ENCODE measurements around the gene RYR1.
"Not testable (repeated sequence)": the region's sequence is repeated elsewhere in the genome, so short reads cannot be mapped to it uniquely, and the experiment has no call there.

The RYR1 gene

DNA sequence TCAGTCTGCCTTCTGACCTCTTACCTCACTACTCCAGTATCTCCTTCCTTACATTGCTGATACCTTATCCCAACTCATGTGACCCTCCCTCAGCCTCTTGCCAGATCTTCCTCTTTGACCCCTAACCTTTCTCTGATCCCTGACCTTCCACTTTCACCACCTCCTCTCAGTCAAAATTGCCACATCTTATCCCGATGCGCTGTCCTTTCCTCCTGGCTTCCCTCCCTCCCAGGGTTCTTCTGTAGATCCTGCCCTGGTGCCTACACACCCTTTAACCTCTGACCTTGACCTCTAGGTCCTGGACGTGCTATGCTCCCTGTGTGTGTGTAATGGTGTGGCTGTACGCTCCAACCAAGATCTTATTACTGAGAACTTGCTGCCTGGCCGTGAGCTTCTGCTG lies 23.7 kb downstream of the RYR1 start:
- no peak for DNase-seq (ENCODE audit: low read depth in 3 of 3)

DNA sequence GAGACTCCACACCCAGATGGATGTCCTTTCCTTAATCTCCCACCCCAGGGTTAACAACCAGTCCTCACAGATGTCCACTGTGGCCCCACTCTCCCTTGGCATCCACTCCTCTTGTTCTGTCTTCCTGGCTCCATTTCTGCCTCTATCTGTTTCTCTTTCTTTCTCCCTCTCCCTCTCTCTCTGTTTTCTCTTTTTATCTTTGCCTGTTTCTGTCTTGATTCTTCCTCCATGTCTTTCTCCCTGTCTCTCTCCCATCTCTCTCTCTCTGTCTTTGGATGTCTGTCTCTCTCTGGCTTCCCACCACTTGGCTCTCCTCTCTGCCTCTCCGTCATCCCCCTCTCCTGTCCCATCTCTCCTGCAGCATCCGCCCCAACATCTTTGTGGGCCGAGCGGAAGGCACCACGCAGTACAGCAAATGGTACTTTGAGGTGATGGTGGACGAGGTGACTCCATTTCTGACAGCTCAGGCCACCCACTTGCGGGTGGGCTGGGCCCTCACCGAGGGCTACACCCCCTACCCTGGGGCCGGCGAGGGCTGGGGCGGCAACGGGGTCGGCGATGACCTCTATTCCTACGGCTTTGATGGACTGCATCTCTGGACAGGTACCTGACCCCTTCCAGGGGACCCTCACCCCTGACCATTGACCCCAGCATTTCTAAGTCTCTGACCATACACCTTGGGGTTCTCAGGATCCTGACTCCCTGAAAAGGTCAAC lies 24.4 kb downstream of the RYR1 start:
- DNase-seq (ENCODE audit: low read depth in 3 of 3), result no peak

DNA sequence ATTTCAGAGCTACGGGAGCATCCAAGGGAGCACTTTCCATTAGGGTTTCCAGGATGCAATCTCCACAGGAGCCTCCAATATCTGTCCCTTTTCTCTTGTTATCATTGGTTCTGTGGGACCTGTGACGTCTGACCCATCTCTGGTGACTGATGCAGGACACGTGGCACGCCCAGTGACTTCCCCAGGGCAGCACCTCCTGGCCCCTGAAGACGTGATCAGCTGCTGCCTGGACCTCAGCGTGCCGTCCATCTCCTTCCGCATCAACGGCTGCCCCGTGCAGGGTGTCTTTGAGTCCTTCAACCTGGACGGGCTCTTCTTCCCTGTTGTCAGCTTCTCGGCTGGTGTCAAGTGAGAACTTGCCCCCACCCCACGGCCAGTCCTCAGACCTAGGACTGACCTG lies 25.5 kb downstream of the RYR1 start:
- DNase-seq (ENCODE audit: low read depth in 3 of 3), result no peak

DNA sequence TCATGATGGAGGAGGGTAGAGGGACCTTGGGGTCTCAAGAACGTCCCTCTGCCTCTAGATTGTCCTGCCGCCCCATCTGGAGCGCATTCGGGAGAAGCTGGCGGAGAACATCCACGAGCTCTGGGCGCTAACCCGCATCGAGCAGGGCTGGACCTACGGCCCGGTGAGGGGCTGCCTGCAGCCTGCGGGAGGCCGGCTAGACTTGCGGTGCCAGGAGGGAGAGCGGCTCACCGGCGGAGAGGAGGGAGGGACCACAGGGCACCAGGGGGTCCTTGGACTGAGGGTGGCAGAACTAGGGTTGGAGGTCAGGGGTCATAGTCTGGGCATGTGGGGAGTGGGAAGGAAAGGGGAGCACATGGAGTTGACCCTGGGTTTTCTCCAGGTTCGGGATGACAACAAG lies 29.9 kb downstream of the RYR1 start:
- no peak for DNase-seq (ENCODE audit: low read depth in 3 of 3)

DNA sequence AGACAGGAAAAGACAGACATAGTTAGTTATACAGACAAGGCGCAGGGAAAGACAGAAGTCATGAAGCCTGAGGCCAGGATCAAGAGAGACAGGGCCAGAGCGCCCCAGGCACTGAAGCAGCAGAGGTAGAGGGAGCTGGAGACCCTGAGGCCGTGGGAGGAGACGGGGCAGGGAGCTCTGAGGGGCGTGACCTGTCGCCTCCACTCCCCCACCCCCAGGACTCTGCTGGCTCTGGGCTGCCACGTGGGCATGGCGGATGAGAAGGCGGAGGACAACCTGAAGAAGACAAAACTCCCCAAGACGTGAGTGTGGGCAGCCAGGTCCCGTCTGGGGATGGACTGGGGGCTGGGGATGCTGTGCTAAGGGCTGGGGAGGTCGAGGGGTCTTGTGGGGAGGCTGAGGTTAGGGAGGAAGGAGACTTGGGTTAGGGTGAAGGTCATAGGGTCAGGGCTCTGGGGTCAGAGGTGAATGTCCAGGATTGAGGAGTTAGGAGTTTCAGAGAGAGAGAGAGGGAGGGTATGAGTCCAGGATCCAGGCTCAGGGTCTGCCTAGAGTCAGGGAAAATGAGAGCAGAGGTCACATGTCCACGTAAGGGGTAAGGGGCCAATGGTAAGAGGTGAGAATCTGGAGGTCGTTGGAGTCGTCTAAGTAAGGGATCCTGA lies 31.1 kb downstream of the RYR1 start:
- DNase-seq (ENCODE audit: low read depth in 3 of 3), result no peak

DNA sequence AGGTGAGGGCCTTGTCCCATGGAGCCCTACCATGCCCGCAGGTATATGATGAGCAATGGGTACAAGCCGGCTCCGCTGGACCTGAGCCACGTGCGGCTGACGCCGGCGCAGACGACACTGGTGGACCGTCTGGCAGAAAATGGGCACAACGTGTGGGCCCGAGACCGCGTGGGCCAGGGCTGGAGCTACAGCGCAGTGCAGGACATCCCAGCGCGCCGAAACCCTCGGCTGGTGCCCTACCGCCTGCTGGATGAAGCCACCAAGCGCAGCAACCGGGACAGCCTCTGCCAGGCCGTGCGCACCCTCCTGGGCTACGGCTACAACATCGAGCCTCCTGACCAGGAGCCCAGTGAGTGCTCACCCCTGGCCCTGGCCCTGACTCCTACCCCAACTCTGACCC lies 32.6 kb downstream of the RYR1 start:
- DNase-seq (ENCODE audit: low read depth in 3 of 3), result no peak

DNA sequence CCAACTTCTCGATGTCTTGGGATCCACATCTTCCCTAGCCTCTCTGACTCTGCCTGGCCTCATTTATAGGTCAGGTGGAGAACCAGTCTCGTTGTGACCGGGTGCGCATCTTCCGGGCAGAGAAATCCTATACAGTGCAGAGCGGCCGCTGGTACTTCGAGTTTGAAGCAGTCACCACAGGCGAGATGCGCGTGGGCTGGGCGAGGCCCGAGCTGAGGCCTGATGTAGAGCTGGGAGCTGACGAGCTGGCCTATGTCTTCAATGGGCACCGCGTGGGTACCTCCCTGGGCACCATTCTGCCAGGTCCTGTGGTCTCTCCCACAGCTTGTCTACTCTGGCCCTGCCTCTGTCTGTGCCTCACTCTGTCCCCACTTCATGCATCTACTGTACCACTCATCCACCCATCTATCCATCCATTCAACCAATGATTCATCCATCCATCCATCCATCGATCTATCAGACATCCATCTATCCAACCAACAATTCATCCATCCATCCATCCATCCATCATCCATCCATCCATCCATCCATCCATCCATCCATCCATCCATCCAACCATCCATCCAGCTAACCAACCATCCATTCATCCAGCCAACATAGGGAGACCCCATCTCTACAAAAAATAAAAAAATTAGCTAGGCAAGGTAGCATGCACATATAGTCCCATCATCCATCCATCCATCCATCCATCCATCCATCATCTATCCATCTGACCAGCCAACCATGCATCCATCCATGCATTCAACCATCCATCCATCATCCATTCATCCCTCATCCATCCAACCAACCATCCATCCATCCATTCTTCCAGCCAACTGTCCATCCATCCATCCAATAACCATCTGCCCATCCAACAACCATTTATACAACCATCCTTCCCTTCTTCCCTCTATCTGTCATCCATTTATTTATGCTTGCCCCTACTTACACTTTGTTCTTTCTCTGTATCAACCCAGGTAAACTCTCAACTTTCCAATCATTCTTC lies 34.3 kb downstream of the RYR1 start:
- no peak for DNase-seq (ENCODE audit: low read depth in 3 of 3)

DNA sequence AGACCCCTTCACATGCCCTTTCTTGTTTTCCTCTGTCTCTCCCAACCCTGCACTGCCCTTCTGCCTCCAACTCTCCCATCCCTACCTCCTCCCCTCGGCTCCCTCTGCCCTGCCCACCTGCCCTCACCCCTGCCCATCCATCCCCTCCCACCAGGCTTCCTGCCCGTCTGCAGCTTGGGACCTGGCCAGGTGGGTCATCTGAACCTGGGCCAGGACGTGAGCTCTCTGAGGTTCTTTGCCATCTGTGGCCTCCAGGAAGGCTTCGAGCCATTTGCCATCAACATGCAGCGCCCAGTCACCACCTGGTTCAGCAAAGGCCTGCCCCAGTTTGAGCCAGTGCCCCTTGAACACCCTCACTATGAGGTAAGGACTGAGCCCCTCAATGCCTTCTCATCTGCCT lies 35.7 kb downstream of the RYR1 start:
- no peak for DNase-seq (ENCODE audit: low read depth in 3 of 3)

DNA sequence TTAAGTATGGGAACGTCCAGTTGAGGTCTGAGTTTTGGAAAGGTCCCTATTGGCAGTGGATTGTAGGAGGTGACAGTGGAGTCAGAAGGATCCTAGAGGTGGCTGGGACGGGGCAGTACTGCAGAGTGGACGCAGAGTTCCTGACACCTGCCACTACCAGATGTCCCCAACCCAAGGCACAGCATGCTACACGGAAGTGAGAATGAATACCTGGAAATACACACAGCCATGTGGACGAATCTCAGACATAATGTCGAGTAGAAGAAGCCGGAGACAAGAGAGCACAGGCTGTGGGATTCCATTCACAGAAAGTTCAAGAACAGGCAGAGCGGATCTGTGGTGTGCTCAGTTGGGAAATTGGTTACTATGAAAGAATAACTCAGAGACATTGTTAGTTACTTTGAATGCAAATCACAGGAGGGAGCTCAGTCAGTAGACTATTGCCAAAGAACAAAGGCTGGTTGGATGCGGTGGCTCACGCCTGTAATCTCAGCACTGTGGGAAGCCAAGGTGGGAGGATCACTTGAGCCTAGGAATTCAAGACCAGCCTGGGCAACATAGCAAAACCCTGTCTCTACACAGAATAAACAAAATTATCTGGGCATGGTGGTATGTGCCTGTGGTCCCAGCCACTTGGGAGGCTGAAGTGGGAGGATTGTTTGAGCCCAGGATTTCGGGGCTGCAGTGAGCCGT lies 37.4 kb downstream of the RYR1 start:
- no peak for DNase-seq (ENCODE audit: low read depth in 3 of 3)

DNA sequence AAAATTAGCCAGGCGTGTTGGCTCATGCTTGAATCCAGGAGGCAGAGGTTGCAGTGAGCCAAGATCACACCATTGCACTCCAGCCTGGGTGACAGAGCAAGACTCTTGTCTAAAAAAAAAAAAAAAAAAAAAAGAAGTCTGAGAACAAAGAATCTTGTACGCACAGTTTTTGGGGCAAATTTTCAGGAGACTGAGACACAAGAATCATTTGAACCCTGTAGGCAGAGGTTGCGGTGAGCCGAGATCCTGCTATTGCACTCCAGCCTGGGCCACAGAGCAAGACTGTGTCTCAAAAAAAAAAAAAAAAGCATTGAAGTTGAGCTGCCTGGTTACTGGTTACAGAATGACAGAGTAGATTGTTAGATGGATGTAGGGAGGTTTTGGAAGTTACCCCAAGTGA lies 39.2 kb downstream of the RYR1 start:
- not testable (repeated sequence) for DNase-seq (ENCODE audit: low read depth in 3 of 3)

DNA sequence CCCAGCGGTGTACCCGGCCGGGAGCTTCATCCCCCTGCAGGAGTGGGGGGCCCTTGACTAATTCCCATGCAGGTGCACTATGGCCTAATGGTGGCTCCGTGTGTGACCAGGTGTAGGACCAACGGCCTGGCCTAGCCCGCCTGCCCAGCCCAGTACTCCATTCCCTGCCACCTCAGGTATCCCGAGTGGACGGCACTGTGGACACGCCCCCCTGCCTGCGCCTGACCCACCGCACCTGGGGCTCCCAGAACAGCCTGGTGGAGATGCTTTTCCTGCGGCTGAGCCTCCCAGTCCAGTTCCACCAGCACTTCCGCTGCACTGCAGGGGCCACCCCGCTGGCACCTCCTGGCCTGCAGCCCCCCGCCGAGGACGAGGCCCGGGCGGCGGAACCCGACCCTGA lies 39.7 kb downstream of the RYR1 start:
- no peak for DNase-seq (ENCODE audit: low read depth in 3 of 3)

DNA sequence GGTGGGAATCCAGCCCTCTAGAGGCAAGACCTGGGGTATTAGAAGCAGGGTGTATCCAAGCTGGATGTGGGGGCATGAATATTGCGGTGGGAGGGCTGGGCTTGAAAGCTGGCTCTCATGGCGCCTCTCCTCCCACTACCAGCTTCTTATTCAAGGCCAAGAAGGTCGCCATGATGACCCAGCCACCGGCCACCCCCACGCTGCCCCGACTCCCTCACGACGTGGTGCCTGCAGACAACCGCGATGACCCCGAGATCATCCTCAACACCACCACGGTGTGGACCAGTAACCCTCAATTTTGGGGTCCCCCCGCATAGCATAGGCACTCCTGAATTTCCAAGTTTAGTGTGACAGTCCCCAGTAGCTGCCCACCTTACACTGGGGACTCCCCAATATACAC lies 41.7 kb downstream of the RYR1 start:
- no peak for DNase-seq (ENCODE audit: low read depth in 3 of 3)

DNA sequence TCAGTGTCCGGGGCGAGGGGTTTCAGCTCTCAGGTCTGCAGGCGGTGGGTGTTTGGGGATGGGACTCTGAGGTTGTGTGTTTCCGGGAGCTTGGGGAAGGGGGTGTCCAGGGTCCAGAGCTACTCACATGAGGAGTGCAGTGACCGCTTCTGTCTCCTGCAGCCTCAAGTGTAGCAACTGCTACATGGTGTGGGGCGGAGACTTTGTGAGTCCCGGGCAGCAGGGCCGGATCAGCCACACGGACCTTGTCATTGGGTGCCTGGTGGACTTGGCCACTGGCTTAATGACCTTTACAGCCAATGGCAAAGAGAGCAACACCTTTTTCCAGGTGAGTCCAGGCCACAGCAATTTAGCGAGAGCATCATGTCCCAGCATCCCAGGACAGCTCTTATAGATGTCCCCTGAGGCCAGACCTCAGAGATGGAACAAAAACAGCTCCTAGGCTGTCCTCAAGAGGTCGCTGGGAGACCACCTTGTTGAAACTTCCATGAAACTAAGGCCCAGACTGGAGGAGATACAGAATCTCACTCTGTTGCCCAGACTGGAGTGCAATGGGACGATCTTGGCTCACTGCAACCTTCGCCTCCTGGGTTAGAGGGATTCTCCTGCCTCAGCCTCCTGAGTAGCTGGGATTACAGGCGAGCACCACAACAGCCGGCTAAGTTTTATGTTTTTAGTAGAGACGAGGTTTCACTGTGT lies 44.9 kb downstream of the RYR1 start:
- no peak for DNase-seq (ENCODE audit: low read depth in 3 of 3)

DNA sequence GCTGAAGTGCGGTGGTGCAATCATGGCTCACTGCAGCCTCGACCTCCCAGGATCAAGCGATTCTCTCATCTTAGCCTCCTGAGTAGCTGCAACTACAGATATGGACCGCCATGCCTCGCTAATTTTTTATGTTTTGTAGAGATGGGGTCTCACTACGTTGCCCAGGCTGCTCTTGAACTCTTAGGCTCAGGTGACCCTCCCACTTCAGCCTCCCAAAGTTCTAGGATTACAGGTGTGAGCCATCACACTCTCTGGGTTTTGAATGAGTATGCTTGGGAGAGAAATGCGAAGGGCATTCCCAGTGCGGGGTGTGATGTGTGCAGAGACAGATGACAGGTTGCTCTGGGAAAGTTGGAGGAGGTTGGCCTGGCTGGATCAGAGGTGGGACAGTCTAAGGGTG lies 49.0 kb downstream of the RYR1 start:
- no peak for DNase-seq (ENCODE audit: low read depth in 3 of 3)

DNA sequence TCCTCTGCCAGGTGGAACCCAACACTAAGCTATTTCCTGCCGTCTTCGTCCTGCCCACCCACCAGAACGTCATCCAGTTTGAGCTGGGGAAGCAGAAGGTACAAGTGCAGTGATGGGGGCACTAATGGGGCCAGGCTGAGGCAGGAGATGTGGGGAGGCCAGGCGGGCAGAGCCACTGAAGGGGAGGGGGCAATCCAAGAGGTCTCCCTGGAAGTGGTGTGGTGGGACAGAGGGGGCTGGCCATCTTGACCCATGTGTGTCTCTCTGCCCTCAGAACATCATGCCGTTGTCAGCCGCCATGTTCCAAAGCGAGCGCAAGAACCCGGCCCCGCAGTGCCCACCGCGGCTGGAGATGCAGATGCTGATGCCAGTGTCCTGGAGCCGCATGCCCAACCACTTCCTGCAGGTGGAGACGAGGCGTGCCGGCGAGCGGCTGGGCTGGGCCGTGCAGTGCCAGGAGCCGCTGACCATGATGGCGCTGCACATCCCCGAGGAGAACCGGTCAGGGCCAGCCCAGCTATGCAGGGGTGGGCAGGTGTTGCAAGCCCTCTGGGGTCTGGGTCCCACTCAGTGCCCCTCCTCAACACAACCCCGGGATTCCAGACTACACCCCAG lies 49.6 kb downstream of the RYR1 start:
- DNase-seq (ENCODE audit: low read depth in 3 of 3), result no peak

DNA sequence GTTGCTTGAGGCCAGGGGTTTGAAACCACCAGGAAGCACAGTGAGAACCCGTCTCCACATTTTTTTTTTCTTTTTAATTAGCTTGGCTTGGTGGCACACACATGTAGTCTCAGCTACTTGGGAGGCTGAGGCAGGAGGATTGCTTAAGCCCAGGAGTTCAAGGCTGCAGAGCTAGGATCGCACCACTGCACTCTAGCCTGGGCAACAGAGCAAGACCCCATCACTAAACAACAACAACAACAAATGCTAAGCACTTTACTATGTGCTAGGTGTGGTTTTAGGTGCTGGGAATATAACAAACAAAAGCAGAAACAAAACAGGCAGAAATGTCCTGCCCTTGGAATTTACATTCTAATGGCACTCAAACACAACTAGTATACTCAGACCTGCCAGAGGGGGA lies 51.3 kb downstream of the RYR1 start:
- no peak for DNase-seq (ENCODE audit: low read depth in 3 of 3)

DNA sequence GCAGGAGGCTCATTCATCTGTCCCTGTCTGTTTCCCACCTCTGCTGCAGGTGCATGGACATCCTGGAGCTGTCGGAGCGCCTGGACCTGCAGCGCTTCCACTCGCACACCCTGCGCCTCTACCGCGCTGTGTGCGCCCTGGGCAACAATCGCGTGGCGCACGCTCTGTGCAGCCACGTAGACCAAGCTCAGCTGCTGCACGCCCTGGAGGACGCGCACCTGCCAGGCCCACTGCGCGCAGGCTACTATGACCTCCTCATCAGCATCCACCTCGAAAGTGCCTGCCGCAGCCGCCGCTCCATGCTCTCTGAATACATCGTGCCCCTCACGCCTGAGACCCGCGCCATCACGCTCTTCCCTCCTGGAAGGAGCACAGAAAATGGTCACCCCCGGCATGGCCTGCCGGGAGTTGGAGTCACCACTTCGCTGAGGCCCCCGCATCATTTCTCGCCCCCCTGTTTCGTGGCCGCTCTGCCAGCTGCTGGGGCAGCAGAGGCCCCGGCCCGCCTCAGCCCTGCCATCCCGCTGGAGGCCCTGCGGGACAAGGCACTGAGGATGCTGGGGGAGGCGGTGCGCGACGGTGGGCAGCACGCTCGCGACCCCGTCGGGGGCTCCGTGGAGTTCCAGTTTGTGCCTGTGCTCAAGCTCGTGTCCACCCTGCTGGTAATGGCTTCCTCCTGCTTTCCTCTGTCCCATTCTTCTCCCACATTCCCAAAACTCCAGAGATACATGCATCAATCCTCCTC lies 52.2 kb downstream of the RYR1 start:
- DNase-seq (ENCODE audit: low read depth in 3 of 3), result no peak

DNA sequence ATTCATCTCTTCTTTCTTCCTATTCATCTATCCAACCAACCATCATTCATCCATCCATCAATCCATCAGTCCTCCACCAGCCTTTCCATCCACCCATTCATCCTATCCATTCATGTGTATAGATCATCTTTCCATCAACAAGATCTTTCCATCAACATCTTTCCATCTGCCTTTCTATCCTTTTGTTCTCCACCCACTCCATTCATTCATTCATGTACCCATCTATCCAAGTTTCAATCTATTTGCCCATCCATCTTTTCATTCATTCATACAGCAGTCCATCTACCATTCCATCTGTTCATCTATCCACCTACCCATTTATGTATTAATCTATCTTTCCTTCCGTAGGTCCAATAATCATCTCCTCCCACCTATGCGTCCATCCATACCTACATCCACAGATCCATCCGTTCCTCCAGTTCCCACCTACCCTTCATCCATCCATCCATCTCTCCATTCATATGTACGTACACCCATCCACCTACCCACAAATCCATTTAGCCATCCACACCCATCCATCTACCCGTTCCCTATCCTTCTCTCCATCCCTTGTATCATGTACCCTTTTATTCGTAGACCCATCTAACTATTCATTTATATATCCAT lies 53.3 kb downstream of the RYR1 start:
- no peak for DNase-seq (ENCODE audit: low read depth in 3 of 3)

DNA sequence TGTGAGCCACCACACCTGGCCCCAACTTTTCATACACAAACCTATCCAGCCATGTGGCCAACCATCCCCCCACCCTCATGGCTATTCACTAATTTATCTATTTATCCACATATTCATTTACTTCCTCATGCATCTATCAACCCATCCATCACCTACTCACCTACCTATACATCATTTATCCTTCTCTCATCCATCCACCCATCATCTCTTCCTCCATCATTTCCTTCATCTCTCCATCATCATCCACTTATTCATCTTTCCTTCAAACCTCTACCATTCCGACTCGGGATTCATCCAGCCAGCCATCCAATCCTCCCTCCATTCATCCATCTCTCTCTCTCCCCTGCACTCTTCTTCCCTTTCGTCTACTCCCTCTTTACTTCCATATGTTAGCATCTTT lies 54.6 kb downstream of the RYR1 start:
- DNase-seq (ENCODE audit: low read depth in 3 of 3), result no peak

All from stimulated activated CD4-positive, alpha-beta T cell treated with anti-CD3 and anti-CD28 coated beads, TNF-alpha, amount 100 ng/mL, for 4 hours (primary cell).